SK-N-MC (cell line): Measurements from ENCODE around the gene ORM1.

Experiments used
- DNase-seq: peaks from one replicate; pipeline ENCODE4 v3.0.0-alpha.2; 2011; ENCODE audit warnings: low read depth, low spot score
- H3K27ac ChIP-seq: fragments of 200-600 bp; sonication (generic); 2 replicates; pipeline ENCODE4 v1.5.1; 2016; ENCODE audit warnings: mixed run types
- H3K36me3 ChIP-seq: fragments of 200-600 bp; sonication (generic); 2 replicates; pipeline ENCODE4 v1.6.1; 2017; ENCODE audit warnings: antibody characterized with exemption, low read length, mixed read lengths; ENCODE audit not compliant: insufficient read depth
- H3K4me3 ChIP-seq: fragments of 200-600 bp; sonication (generic); 2 replicates; pipeline ENCODE4 v1.5.1; 2016
- H3K9ac ChIP-seq: fragments of 200-600 bp; sonication (generic); 2 replicates; pipeline ENCODE4 v1.8.0; 2017; ENCODE audit warnings: mixed run types, mixed read lengths; ENCODE audit not compliant: insufficient read length
- H3K9me3 ChIP-seq: fragments of 200-600 bp; sonication (generic); 2 replicates; pipeline ENCODE4 v1.6.1; 2017; ENCODE audit warnings: low read depth, mild to moderate bottlenecking, antibody characterized with exemption, low read length, moderate library complexity, mixed read lengths
- EZH2 ChIP-seq: fragments of 200-600 bp; sonication (generic); IDR thresholded peaks from one replicate; pipeline ENCODE4 v1.6.1; 2017; ENCODE audit warnings: antibody characterized with exemption
- FOXP2 ChIP-seq: optimal IDR thresholded peaks from 2 replicates; pipeline ENCODE3; 2011; ENCODE audit warnings: mild to moderate bottlenecking, moderate library complexity; ENCODE audit not compliant: insufficient read depth; ENCODE audit errors: extremely low read length, control extremely low read depth
- POLR2AphosphoS5 ChIP-seq: IDR thresholded peaks from 2 replicates; pipeline ENCODE4 v1.6.1; 2012; ENCODE audit warnings: mild to moderate bottlenecking, low read depth, low read length, borderline replicate concordance

The ORM1 gene

GRCh38 chr9:114279693-114280092 is 43.2 kb upstream of the ORM1 start:
- no peak for DNase-seq
- no peak overlapping the region for H3K9ac ChIP-seq
- no peak for TF ChIP-seq FOXP2
- no peak for TF ChIP-seq EZH2
- no peak for TF ChIP-seq POLR2AphosphoS5
- H3K36me3 ChIP-seq, result peaks cover 2% of the 10 kb centered on the region; the same call in 1 of the 2 replicates
- no peak overlapping the region for H3K27ac ChIP-seq
- no peaks in the 10 kb centered on the region for H3K9me3 ChIP-seq
- no peak overlapping the region for H3K4me3 ChIP-seq

- no peak for TF ChIP-seq POLR2AphosphoS5
- no peak for TF ChIP-seq FOXP2
- no peak for TF ChIP-seq EZH2
- Histone ChIP-seq H3K9me3 (no peaks in the 10 kb centered on the region), H3K27ac (no peak overlapping the region), H3K9ac (no peak overlapping the region), H3K36me3 (peaks cover 5% of the 10 kb centered on the region; the same call in 1 of the 2 replicates), H3K4me3 (no peak overlapping the region)
- DNase-seq, result no peak
Measured at GRCh38 chr9:114280636-114281472, 42.0 kb upstream of the ORM1 start.

- TF ChIP-seq EZH2 (no peak), POLR2AphosphoS5 (no peak), FOXP2 (no peak)
- H3K4me3 ChIP-seq, result no peak overlapping the region
Measured at GRCh38 chr9:114281473-114282103, 41.3 kb upstream of the ORM1 start.

GRCh38 chr9:114282104-114282485 is 40.8 kb upstream of the ORM1 start:
- Histone ChIP-seq H3K9me3 (no peaks in the 10 kb centered on the region), H3K9ac (no peak overlapping the region), H3K36me3 (peaks cover 5% of the 10 kb centered on the region; the same call in 1 of the 2 replicates), H3K4me3 (no peak overlapping the region), H3K27ac (no peak overlapping the region)
- TF ChIP-seq POLR2AphosphoS5 (no peak), FOXP2 (no peak), EZH2 (no peak)
- DNase-seq, result no peak

More at GRCh38 chr9:114281473-114282103, 41.3 kb upstream of the ORM1 start:
- DNase-seq, result no peak
- H3K9ac ChIP-seq, result no peak overlapping the region
- H3K9me3 ChIP-seq, result no peaks in the 10 kb centered on the region
- H3K36me3 ChIP-seq, result peaks cover 5% of the 10 kb centered on the region; the same call in 1 of the 2 replicates
- H3K27ac ChIP-seq, result no peak overlapping the region

- H3K4me3 ChIP-seq, result no peak overlapping the region
- 0 out of 2 replicates have a peak overlapping the region, but pooled peaks have one; percentile 11 for H3K27ac ChIP-seq
- no peaks in the 10 kb centered on the region for H3K9me3 ChIP-seq
- peaks cover 5% of the 10 kb centered on the region; the same call in 1 of the 2 replicates for H3K36me3 ChIP-seq
- no peak overlapping the region for H3K9ac ChIP-seq
- TF ChIP-seq FOXP2, result no peak
- TF ChIP-seq POLR2AphosphoS5, result no peak
- no peak for TF ChIP-seq EZH2
- DNase-seq, result no peak
Measured at GRCh38 chr9:114282507-114282906, 40.4 kb upstream of the ORM1 start.

- no peaks in the 10 kb centered on the region for H3K9me3 ChIP-seq
- no peak overlapping the region; the same call in 1 of the 2 replicates for H3K4me3 ChIP-seq
- 0 out of 2 replicates have a peak overlapping the region, but pooled peaks have one; percentile 11 for H3K27ac ChIP-seq
- DNase-seq, result peak; percentile 44
- TF ChIP-seq FOXP2, result no peak
- no peak for TF ChIP-seq EZH2
- peaks cover 5% of the 10 kb centered on the region; the same call in 1 of the 2 replicates for H3K36me3 ChIP-seq
- H3K9ac ChIP-seq, result no peak overlapping the region
Measured at GRCh38 chr9:114282926-114283325, 40.0 kb upstream of the ORM1 start.

GRCh38 chr9:114283551-114284111 is 39.3 kb upstream of the ORM1 start:
- Histone ChIP-seq H3K36me3 (peaks cover 5% of the 10 kb centered on the region; the same call in 1 of the 2 replicates), H3K9me3 (no peaks in the 10 kb centered on the region), H3K9ac (no peak overlapping the region), H3K27ac (no peak overlapping the region), H3K4me3 (no peak overlapping the region)
- TF ChIP-seq POLR2AphosphoS5, result no peak
- TF ChIP-seq FOXP2, result no peak
- TF ChIP-seq EZH2, result no peak
- DNase-seq, result no peak

- Histone ChIP-seq H3K27ac (no peak overlapping the region), H3K9me3 (no peaks in the 10 kb centered on the region), H3K4me3 (no peak overlapping the region), H3K9ac (no peak overlapping the region), H3K36me3 (peaks cover 5% of the 10 kb centered on the region; the same call in 1 of the 2 replicates)
- DNase-seq, result no peak
- no peak for TF ChIP-seq EZH2
- no peak for TF ChIP-seq FOXP2
- TF ChIP-seq POLR2AphosphoS5, result no peak
Measured at GRCh38 chr9:114284316-114285060, 38.4 kb upstream of the ORM1 start.
